NCI-H748 treated with DMSO at 0.1 percent for 48 hours (cell line): Measurements from ENCODE around the gene HMHB1.
A peak's percentile ranks its signal among the peaks of the same experiment; 100 is the strongest.
"Not testable (repeated sequence)": the region's sequence is repeated elsewhere in the genome, so short reads cannot be mapped to it uniquely, and the experiment has no call there.

ENCODE experiments used
- DNase-seq: peaks from one replicate; lab custom pipeline; 2025; lab: John Stamatoyannopoulos, UW

Gene HMHB1

GRCh38 chr5:143801252-143801939, 10.6 kb upstream of the HMHB1 start:
- no peak for DNase-seq

GRCh38 chr5:143805861-143806260, 6.1 kb upstream of the HMHB1 start:
- DNase-seq, result no peak

- DNase-seq, result no peak
These were observed 5.4 kb upstream of the HMHB1 start for GRCh38 chr5:143806579-143806978.

- no peak for DNase-seq
These were observed 4.6 kb upstream of the HMHB1 start for GRCh38 chr5:143807401-143807800.

GRCh38 chr5:143816370-143816769, 4.4 kb downstream of the HMHB1 start:
- DNase-seq, result not testable (repeated sequence)

- DNase-seq, result no peak
These were observed 7.8 kb downstream of the HMHB1 start for GRCh38 chr5:143819716-143820115.

- DNase-seq, result no peak
These were observed 8.5 kb downstream of the HMHB1 start for GRCh38 chr5:143820451-143820850.

- DNase-seq, result peak; percentile 63
These were observed 13.1 kb downstream of the HMHB1 start for GRCh38 chr5:143824851-143825720.

- DNase-seq, result peak; percentile 39
These were observed 15.0 kb downstream of the HMHB1 start for GRCh38 chr5:143826951-143827444.

- DNase-seq, result no peak
These were observed 16.7 kb downstream of the HMHB1 start for GRCh38 chr5:143828710-143829109.

- DNase-seq, result no peak
These were observed 21.2 kb downstream of the HMHB1 start for GRCh38 chr5:143833177-143833576.

- DNase-seq, result no peak
These were observed 23.3 kb downstream of the HMHB1 start for GRCh38 chr5:143835251-143835650.

GRCh38 chr5:143836161-143836725, 24.3 kb downstream of the HMHB1 start:
- DNase-seq, result no peak

GRCh38 chr5:143837306-143837848, 25.4 kb downstream of the HMHB1 start:
- peak; percentile 89 for DNase-seq

GRCh38 chr5:143841446-143841845, 29.5 kb downstream of the HMHB1 start:
- no peak for DNase-seq

- DNase-seq, result no peak
These were observed 31.0 kb downstream of the HMHB1 start for GRCh38 chr5:143842920-143843319.

GRCh38 chr5:143843461-143843860, 31.5 kb downstream of the HMHB1 start:
- DNase-seq, result no peak

GRCh38 chr5:143850050-143850683, 38.2 kb downstream of the HMHB1 start:
- DNase-seq, result no peak

- no peak for DNase-seq
These were observed 39.4 kb downstream of the HMHB1 start for GRCh38 chr5:143851383-143851782.

GRCh38 chr5:143860211-143860610, 48.2 kb downstream of the HMHB1 start:
- DNase-seq, result no peak

- DNase-seq, result no peak
These were observed 50.3 kb downstream of the HMHB1 start for GRCh38 chr5:143862271-143862670.

- DNase-seq, result no peak
These were observed 53.6 kb downstream of the HMHB1 start for GRCh38 chr5:143865426-143866025.
